ENCODE results near the gene CLTA.
A peak's percentile ranks its signal among the peaks of the same experiment; 100 is the strongest.

CLTA gene

GRCh38 chr9:36190388-36191289 lies at the start of gene CLTA:
CLTA (plus strand) TSS chr9:36190921; CDS start chr9:36191057, 136 bp downstream.
- DNase-seq: peak; percentile 98

- no peak for DNase-seq
These were observed 49.4 kb upstream of the CLTA start for GRCh38 chr9:36141288-36141687.

- no peak for DNase-seq
These were observed 49.0 kb upstream of the CLTA start for GRCh38 chr9:36141761-36142160.

- no peak for DNase-seq
These were observed 48.0 kb upstream of the CLTA start for GRCh38 chr9:36142510-36143244.

- DNase-seq: no peak
These were observed 47.5 kb upstream of the CLTA start for GRCh38 chr9:36143245-36143641.

GRCh38 chr9:36144309-36145232 lies 46.1 kb upstream of the CLTA start:
- no peak for DNase-seq

GRCh38 chr9:36145970-36146369 lies 44.8 kb upstream of the CLTA start:
- DNase-seq: no peak

GRCh38 chr9:36146651-36147050 lies 44.1 kb upstream of the CLTA start:
- DNase-seq: no peak

- no peak for DNase-seq
These were observed 43.1 kb upstream of the CLTA start for GRCh38 chr9:36147441-36148175.

- no peak for DNase-seq
These were observed 42.2 kb upstream of the CLTA start for GRCh38 chr9:36148311-36149051.

- DNase-seq: no peak
These were observed 41.5 kb upstream of the CLTA start for GRCh38 chr9:36149197-36149596.

GRCh38 chr9:36150574-36151315 lies 40.0 kb upstream of the CLTA start:
- no peak for DNase-seq

- DNase-seq: no peak
These were observed 39.2 kb upstream of the CLTA start for GRCh38 chr9:36151316-36152210.

- no peak for DNase-seq
These were observed 37.8 kb upstream of the CLTA start for GRCh38 chr9:36152741-36153438.

GRCh38 chr9:36153746-36154145 lies 37.0 kb upstream of the CLTA start:
- DNase-seq: no peak

- DNase-seq: no peak
These were observed 36.3 kb upstream of the CLTA start for GRCh38 chr9:36154331-36154952.

GRCh38 chr9:36156116-36156515 lies 34.6 kb upstream of the CLTA start:
- no peak for DNase-seq

GRCh38 chr9:36158122-36158521 lies 32.6 kb upstream of the CLTA start:
- no peak for DNase-seq

- no peak for DNase-seq
These were observed 31.8 kb upstream of the CLTA start for GRCh38 chr9:36158917-36159316.

Measured in NCI-H2029 treated with DMSO at 0.1 percent for 48 hours (cell line).